Measurements from ENCODE around the gene HOXB3.

The HOXB3 gene

DNA sequence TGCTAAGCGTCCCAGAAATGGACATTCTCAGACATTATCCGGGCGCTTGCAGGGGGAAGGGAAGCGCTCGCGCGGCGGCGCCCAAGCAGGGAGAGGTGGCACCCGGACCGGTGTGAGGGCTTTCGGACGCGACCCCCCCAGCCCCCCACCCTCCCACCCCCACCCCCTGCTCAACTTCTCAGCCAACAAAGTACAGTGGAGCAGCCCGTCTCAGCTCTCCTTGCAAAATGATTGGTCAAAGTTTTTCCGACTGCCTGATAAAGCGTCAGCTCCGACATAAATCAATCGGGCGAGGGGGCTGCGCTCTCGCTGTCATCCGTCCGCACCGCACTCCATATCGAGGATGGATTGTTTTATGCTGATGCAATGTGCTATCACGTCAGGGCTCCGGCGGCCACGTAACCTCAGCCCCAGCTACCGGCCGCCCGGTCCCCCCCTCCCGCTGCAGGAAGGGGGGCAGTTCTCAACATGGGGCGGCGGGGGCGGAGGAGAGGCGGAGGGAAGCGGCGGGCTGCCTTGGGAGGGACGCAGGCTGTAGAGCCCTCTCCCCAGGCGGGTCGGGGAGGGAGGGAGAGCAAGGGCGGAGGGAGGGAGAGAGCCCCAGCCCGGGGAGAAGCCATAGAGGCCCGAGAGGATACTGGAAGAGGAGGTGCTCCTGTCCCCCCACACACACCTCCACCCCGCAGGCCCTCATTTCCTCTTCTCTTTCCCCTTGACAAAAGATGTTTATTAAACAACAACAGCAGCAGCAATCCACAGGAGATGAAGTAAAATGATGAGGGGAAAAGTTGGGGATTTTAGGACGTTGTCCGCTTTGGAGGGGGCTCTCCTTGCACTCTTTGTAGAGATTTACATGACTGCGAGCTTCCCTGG, 36.4 kb upstream of the HOXB3 start, which contains the start of gene HOXB9:
Gene HOXB9, minus strand, starts transcription at position 114 of the 873 bp plus-strand sequence. Its CDS starts 89 bp downstream, at position 25.
- no peak within 1 kb of the TSS for H3K4me3 ChIP-seq (ENCODE audit: low read depth, low read length)

DNA sequence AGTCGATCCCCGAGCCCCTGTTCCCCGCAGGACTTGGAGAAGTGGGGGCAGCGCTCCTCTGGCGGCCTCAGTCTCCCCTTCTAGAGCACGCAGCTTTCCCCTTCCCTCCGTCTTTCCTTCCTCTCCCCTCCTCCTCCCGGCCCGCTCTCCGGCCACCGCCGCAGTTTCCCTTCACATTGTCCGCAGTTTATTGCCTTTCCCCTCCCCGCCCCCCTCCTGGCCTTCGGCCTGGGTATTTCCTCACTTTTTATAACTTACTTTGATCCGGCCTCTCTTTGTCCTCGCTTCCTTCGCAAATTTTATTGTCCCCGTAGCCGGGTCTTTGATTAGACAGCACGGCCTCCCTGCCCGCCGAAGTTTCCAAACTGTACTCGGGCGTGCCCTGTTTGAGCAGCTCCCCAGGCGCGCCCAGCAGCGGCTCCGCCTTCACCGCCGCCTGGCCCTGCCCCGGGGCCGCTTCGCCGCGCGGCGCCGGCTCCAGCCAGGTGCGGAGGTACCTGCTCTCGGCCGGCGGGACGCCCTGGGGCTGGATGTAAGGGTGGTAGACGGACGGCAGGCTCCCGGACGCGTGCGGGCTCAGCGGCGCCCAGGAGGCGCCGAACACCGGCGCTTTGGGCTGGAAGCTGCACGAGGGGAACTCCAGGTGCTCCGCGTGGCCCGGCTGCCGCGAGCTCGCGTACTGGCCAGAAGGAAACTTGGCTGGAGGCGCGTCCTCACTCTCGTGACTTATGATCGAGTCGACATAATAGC, 35.6 kb upstream of the HOXB3 start:
- H3K4me3 ChIP-seq (ENCODE audit: low read depth, low read length): no peak overlapping the region

DNA sequence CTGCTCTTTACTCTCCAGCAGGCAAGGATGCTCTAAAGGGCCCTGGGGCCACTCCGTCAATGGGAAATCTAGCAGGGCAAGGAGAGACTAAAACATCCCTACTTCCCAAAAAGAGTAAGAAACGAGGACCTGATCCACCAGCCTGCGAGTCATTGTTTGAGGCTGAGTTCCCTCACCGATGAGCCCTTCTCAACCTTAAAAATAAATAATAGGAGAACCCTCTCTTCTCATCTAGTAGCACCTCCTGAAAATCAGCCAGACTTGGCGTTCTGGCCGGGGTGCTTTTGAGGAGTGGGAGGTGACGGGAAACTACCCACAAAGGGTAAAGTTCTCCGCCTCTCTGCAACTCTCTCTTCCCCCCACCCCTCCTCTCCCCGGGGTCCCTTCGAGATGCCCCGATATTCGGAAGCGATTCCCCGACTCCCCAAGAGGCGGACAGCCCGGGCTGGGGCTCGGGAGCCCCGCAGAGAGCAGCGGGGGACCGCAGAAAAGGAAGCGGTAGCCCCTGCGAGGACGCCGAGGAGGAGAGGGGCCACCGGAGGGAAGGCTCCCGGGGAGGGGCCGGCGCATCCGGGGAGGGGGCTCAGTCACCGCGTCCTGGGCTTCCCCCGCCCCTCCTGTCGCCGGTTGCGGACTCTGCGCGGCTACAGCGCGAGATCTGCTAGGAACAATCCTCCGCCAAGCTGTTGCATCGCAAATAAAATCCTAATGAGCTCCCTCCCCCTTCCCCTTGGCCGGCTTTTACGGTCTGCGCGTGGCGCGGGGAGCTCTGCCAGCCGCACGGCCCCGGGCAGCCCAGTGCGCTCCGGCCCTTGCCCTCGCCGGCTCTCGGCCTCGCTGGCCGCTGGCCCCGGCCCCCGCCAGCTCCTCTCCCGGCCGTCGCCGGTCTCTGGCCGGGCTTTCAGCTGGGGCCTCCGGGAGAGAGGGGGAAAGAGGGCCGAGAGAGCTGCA, 34.8 kb upstream of the HOXB3 start:
- H3K4me3 ChIP-seq (ENCODE audit: low read depth, low read length): no peak overlapping the region

DNA sequence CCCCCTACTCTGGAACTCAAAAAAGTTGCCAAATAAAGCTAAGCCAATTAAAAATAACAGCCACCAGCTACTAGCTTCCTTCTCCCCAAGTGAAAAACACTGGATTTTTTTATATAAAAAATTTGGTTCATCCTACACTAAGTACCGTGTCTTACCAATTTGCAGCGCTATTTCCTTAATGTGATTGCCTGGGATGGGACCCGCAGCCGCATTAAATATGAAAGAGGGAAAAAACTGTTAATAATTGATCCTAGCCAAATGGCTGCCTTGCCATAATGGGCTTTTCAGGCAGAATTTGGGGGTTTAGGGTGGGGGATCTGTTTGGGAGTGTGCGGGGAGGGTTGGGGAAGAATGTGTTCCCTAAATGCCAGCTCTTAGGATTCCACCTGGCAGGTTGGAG, 34.1 kb upstream of the HOXB3 start:
- no peak overlapping the region for H3K4me3 ChIP-seq (ENCODE audit: low read depth, low read length)

DNA sequence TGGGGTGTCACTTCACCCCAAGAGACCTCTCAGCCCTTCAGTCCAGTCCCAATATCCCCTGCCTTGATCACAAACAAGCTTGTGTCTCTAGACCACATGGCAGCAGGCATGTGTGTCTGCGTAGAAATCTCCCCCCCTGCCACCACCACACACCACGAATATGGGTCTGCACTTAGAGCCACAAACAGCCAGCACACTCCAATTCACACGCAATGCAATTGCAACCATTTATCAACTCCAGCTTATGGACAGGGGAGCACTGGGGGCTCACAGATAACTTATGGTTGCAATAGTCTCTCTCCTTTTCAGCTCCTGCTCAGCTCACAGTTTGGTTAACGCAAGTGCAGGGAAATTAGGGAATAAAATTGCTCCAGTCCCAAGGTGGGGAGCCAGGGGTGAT, 33.5 kb upstream of the HOXB3 start:
- H3K4me3 ChIP-seq (ENCODE audit: low read depth, low read length): no peak overlapping the region

DNA sequence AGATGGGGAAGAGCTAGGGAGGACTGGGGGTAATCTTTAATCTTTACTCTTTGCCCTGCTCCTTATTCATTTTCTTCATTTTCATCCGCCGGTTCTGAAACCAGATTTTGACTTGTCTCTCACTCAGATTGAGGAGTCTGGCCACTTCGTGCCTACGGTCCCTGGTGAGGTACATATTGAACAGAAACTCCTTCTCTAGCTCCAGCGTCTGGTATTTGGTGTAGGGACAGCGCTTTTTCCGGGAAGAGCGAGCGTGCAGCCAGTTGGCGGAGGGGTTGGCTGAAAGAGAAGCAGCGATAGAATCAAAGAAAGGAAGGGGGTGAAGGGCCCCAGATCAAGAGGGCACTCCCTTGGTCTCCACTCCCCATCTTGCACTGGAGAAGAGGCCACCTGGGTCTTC, 32.8 kb upstream of the HOXB3 start:
- no peak overlapping the region for H3K4me3 ChIP-seq (ENCODE audit: low read depth, low read length)

DNA sequence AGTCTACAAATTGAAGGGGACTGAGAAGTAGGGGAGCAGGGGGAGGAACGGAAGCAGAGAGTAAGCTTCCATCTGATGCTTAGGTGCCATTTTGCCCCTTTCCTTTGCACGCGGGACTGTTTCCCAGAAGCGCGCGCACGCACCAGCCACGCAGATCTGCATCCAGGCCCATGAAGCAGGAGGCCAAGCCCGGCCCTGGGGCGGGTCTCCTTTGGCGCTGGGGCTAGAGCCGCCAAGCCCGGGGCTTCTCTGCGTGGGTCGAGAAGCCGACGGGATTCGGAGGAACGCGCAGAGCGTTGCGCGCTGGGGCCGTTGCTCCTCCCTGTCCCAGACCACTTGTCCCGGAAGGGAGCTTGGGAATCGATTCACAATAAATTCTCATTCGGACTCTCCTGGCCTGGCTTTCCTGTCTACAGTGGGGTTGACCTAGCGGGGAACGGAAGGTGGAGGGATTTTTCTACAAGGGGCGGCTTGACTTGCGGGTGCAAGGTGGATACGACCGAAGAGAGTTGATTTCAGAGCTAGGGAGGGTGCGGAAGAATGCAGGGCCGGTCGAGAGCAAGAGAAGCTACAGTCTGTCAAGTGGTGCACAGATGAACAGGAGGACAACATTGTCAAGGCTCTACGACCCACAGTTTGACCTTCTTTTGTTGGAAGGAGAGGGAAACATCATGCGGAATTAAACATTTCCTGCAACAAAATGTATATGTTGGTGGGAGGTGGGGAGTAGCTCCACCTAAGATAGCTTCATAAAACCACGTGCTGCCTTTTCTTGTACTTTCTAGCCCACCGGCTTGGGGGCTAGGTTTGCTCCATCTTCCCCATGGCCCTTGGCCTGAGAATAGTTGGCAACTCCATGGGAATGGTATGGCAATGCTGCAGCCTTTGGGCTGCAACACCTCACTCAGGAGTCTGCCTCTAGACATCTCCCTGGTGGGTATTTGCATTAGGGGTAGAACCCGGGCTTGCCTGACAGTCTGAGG, 31.7 kb upstream of the HOXB3 start:
- H3K4me3 ChIP-seq (ENCODE audit: low read depth, low read length): no peak overlapping the region

DNA sequence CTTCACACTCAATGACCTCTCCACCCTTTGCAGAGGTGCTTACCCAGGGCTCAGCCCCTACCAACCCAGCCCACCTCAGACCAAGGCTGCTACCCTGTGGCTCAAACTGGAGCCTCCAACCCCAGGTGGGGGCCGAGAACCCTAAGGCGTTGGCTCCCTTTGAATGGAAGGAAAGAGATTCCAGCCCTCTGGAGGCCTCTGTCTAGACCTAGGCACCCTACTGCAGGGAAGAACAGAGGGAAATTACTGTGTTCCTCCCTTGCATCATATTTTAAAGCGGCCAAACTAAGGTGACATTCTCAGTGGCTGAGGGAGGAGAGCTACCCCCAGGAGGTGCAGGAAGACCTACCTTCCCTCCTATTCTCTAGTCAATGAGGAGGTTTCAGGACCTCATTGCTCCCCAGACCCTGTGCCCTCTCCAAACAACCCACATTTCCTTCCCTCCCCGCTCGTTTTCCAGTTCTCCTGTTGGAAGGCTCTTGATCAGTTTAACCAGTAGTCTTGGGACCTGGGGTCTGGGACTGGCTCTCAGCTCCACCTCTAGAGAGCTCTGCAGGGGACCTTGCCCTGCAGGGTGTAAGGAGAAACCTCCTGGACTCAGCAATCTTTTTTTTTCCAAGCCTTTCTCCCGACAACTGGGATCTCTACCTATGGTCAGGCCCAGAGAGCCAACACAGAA, 30.6 kb upstream of the HOXB3 start:
- no peak overlapping the region for H3K4me3 ChIP-seq (ENCODE audit: low read depth, low read length)

DNA sequence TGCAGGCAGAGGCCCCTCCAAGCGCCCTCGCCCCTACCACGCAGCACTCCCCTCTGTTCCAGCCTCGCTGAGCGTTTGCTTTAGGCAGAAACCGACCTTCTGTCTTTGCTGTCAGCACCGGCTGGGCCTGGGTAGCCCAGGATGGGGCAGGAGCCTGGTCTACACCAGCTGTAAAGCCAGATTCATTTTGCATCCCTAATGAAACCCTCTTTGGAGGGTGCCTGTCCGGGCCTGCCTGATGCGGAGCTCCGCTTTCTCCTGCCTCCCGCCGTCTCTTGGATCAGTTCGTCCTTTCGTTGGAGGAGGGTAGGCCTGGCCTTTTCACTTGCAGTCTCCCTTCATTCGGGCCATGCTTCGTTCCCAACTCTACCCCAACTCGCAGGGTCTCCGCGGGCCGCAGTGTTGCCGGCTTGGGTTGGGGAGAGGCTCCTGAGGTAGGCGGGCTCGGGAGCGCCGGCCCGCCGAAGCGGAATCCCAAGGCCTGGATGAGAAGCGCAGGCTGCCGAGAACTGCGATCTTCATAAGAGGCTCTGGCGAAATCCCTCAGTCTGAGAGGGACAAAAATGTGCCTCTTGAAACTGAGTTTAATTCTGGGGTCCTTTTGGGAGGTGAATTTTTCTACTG, 29.9 kb upstream of the HOXB3 start:
- no peak overlapping the region for H3K4me3 ChIP-seq (ENCODE audit: low read depth, low read length)

DNA sequence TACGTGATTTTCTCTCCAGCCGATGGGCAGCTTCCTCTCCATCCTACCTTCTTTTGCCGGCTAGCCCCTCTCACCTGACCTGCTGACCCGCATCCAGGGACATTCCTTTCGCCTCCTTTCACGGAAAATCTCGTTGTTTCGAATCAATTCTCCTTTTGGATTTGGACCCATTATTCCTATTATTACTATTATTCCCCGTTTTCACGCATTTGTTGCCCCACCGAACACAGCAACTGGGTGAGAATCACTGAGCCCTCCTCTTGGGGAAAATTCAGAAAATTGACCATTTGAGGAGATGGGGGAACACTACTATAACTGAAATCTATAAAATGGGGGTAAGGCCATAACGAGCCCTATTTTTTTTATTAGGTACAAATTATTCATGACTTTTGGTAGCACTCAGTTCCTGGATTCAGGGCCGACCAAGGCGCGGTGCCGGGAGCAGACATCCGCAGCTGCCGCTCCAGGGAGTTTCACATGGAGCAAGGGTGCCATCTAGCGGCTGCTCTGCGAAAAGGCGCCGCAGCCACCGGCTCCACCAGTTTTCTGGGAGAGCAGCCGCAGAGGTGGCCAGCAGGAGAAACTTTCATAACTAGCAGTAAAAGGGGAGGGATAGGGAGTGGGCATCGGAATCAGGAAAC, 28.3 kb upstream of the HOXB3 start:
- no peak overlapping the region for H3K4me3 ChIP-seq (ENCODE audit: low read depth, low read length)

DNA sequence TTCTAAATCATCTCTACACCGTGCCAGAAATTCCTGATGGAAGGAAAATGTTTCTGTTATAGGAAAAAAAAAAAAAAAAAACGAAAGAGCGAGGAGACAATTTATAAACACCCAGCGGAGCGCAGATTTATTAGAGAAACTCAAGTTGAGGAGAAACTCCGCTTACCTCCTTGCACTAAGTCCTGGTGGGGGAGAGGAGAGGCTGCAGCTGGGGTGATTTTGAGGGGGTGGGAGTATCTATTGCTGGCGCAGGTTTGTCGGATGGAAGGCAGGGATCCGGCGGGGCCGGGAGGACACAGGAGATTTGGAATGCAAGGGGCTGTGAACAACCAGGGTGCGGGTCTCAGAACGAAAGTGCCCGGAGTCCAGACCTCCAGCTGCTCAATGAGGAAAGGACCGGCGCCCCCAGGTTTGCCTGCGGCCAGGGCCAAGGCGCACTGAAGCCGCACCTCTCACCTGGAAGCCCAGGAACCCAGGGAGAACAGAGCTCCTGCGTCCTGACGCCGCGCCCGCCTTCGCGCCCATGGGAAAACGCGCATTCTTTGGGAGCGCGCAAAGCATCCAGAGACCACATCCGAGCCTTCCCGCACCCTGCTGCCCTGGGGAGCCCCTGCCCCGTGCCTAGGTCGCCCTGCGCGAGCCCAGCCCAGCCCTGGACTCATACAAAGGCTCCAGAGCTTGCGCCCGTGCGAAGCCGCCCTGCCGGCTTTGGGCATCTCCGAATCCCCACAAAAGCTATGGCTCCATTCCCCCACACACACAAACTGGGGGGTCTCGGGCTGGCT, 27.6 kb upstream of the HOXB3 start:
- H3K4me3 ChIP-seq (ENCODE audit: low read depth, low read length): no peak overlapping the region

DNA sequence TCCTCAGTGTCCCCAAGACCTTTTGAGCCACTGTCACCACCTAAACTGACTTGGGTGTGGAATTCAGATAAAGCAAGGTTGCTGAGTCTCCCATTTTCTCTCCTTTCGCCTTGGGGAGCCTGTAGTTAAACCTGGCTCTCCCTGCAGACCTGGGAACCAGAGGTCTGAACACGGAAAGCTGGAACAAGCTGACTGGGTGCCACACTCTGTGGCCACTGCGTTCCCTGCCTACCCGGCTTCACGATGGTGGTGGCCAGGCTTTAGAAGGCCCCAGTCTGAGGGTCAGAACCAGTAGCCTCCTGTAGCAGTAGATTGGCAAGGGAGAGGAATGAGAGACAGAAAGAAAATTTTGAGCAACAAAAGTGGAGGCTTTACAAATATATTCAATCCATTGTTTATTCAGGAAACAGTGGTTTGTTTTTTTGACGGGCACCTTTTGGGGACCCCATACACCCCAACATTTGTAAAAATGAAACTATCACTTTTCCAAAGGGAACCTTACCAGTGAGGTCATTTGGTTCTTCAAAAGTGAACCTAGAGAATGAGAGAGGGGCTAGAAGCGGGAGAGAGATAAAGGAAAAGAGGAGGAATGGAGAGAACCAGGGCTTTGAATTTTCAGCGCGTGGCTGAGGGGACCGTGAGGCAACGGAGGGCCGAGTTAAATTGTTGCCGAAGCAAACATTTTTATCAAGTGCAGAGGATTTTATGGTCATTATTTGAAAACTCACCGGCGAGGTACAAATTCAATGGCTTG, 26.9 kb upstream of the HOXB3 start:
- no peak overlapping the region for H3K4me3 ChIP-seq (ENCODE audit: low read depth, low read length)

DNA sequence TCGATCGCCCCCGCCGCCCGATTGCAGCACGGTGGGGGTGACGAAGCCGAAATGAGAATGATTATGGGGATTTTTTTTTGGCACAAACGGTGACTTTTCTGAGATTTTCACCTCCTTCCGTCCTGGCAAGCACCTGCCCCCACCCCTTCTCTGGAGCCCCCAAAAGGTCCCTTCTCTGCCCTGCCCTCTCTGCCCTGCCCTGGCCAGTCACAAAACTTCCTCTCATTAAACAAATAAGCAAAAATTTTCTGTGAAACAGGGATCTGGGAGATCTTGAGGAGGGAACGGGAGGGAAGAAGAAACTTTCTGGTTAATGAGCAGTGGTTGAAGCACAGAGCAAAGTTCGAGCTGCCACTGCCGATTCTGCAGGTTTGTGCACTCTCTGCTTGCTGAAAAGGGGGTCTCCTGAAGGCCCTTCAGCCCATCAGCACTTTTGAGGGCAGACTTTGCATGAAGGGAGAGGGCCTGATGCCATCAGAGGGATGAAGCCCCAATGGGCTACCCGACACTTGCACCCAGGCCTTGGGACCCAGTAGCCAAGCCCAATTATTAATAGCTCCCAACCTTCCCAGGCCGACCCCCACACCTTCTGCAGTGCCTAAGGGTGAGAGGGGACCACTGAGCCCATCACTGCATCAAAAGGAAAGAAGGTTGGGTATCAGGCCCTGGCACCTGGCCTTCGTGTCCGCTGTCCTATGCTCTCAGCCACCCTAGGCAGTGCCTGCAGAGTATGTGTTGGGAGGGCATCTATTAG, 26.1 kb upstream of the HOXB3 start:
- H3K4me3 ChIP-seq (ENCODE audit: low read depth, low read length): no peak overlapping the region

DNA sequence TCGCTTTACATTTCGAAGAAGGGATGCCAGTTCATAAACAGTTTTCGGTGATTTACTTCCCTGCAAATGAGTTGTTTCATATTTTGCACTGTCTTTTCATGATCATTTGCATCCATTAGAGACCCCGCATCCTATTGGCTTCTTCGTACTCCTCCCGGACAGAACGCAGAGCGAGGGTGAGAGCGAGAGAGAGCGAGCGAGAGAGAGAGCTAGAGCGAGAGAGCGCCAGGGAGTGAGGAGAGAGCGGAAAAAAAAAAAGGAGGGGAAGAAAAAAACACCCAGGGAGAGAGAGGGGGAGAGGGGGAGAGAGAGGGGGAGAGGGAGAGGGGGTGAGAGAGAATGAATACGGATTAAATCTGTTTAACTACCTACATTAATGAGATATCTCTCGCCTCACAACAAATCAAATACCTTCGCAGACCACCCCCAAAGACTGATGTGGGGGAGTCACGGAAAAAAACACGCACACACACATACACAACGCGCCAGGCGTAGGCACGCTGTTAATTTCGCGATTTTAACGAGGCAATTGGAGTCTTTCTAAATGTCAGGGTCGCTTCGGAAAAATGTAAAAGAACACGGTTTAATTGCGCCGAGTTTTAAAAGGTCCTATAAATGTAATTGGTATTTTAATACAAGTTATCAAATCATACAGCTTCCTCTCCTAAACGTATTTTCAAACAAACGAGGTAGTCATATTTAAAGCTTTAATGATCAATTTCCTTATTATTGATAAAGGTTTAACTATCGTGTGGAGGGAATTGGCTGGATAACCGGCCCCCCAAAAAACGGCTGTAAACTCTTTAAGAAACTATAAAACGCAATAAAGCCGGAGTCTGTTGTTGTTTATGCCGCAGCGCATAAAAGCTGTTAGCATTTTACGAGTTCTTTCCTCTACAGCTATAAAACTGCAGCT, 25.3 kb upstream of the HOXB3 start, which contains the start of gene HOXB8:
Gene HOXB8, minus strand, starts transcription at position 246 of the 916 bp plus-strand sequence. CDS start 588 bp downstream, outside the sequence.
- H3K4me3 ChIP-seq (ENCODE audit: low read depth, low read length): no peak within 1 kb of the TSS

Data from iPS-11a (cell line).